Left hindlimb (tissue), 1 donor: Measurements from ENCODE around the gene PLAU.
"Not testable (repeated sequence)": the region's sequence is repeated elsewhere in the genome, so short reads cannot be mapped to it uniquely, and the experiment has no call there.

ENCODE experiments used
- DNase-seq: peaks from one replicate; pipeline ENCODE4 v3.0.0-alpha.2; 2018

The PLAU gene

DNA sequence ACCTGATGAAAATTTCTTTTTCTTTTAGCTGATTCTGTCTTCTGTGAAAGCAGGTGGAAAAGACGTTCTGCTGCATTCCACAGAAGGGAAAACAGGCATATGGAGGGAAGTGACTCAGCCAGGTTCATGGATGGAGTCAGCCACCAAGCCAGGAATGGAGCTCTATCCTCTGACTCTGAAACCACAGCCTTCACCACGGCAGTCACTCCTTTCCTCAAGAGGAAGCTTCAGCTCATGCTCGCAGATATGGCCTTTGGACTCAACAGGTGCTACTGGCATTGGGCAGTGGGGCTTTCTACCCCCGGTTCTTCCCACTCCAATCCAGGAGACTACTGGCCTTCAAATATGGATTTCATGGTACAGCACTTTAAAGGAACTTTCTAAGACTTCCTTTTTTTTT is 11.5 kb upstream of the PLAU start:
- no peak for DNase-seq

DNA sequence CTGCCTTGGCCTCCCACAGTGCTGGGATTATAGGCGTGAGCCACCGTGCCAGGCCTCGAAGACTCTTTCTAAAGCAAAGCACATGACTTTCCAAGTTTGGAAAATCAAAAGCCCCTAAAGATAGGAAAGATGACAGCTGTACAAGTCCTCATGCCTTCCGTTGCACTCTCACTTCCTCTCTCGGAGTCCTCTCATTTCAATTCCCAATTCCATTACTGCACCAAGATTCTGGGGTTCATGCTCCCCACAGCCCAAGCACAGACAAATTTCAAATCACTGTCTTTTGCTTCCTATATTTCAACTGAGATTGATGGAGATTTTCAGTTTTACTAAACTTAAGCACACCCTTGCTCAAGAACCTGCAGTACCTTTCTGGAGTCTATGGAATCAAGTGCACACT is 10.9 kb upstream of the PLAU start:
- DNase-seq = no peak

DNA sequence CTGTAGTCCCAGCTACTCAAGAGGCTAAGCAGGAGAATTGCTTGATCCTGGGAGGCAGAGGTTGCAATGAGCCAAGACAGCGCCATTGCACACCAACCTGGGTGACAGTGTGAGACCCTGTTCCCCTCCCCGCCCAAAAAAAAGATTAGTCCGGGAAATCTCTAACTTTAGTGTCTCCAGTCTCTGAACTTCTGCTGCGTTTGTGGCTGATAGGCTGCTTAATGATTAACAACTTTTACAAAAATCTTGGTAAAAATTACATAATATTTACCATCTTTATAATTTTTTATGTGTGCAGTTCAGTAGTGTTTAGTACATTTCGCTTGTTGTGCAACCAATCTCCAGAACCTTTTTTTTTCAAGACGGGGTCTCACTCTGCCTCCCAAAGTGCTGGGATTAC is 9.7 kb upstream of the PLAU start:
- DNase-seq = no peak

DNA sequence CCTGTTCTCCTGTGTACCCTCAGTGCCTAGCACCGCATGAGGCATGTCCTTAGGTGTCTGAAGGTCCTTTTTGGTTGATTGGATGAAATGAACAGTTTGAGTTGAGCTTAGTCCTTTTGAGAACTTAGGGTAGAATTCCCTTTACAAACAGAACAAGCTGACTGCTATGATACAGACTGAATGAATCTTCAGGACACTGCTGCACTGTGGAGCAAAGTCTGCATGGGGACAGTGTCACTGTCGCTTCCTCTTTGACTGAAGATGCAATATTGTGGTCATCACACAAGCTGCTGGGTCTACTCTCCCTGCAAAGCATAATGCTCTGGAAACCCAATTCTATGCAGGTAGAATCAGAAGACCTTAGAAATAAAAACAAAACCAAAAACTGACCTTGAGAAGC is 8.6 kb upstream of the PLAU start:
- no peak for DNase-seq

- DNase-seq = no peak
Measured at GRCh38 chr10:73905256-73906020, 5.5 kb upstream of the PLAU start.

DNA sequence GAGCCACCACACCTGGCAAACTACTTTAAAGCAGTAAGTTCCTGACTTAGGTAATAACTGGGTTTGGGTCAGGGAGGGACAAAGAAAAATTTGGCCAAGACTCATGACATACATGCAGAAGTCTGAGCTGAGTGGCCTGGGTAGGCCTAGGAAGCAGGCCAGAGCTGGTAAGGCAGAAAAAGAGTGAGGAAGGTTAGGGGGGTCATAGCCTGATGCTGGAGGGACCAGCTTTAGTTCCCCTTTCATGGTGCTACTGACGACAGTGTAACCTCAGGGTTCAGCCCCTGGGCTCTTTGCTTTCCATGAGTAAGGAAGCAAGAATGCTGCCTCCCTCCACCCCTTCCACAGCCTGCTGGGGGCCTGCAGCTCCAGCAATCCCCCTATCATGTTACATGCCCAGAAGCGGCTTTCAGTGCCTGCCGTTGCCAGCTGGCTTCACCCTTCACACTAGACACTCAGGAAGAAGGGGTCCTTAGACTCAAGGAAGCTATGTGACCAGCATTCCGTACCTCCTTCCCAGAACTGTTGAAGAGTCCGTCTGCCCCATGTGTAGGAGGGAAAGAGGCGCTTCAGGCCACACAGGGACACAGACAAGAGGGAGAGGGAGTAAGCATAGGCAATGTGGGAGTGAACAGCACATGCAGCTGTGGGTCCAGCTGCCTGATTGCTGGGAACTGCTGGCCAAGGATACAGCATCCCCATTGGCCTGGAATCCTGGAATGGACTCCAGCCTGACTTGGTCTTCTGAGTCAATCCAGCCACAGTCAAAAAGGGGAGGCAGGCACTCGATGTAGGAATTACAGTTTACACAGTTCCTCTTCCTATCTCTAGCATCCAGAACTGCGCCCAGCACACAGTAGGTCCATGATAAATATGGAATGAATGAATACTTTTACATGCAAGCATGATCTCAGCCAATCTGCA is 4.1 kb upstream of the PLAU start:
- peak; percentile 90 for DNase-seq

DNA sequence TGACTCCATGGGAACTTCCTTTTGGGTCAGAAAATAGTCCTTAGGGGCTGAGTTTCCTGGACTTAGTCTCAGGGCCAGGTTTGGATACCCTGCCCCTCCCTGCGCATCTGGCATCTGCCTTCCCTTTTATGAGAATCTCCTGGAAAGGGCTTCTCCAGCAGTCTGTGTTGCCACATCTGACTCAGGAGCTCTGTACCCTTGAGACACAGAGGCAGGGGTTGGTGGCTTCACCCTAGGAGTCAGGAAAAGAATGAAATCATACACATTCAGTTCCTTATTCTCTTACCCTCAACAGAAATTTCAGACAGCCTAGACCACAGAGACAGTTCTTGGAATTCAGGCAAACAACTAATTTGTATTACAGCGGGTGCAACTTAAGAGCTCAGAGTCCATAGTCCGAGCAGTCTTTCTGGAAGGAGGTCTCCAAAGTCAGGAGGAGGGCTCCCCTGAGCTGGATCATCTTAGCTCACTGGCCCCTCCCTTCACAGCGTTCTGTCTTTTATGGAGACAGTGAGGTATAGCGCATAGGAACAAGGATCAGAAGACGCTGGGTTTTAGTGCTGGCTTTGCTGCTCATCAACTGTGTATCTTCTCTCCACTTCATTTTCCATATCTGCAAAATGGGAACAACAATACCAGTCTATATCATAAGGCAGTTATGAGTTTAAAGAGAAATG is 3.0 kb upstream of the PLAU start:
- DNase-seq = no peak

- DNase-seq = no peak
Measured at GRCh38 chr10:73908853-73909539, 1.9 kb upstream of the PLAU start.

DNA sequence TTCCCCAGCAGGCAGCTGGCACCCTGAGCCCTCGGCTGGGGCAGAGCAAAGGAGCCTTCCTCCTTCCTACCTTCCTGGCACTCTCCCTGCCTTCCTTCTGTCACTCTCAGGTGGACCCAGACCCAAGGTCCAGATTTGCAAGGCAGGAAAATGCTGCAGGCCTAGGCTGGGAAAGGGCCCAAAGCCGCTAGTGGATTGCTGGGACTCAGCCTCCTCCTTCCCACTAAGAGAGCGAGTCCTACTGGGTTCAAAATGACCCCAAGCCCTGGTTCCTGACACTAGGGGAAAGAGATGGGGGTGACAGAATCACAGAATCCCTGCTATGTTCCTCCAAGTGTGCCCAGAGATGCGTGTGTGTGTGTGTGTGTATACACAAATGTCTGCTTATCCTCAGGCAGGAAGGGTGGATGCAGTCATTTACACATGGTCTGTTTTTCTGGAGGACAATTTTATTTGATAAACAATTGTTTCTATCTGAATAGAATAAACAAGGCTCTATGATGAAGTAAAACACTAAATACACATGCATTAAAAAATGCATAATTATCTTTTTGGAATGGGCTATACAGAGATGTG is 1.3 kb upstream of the PLAU start:
- DNase-seq = no peak

GRCh38 chr10:73910401-73910763 is 550 bp upstream of the PLAU start:
- DNase-seq = no peak

DNA sequence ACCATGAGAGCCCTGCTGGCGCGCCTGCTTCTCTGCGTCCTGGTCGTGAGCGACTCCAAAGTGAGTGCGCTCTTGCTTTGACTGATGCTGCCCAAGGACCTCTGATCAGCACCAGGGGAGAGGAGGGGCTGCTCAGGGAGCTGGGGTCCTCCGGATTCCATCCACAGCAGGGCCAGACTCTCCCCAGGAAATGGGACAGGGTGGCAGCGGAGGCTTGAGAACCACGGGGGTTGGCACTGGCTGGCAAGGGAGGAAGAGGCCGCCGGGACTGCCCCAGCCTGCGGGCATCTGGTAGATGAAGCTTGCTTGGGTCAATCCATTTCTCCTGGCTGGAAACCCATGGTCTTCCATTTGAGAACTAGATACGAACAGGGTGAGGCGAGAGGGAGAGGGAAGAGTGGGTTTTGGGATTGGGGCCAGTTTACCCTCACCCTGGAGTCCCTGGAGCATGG is 647 bp downstream of the PLAU start:
- DNase-seq = no peak

DNA sequence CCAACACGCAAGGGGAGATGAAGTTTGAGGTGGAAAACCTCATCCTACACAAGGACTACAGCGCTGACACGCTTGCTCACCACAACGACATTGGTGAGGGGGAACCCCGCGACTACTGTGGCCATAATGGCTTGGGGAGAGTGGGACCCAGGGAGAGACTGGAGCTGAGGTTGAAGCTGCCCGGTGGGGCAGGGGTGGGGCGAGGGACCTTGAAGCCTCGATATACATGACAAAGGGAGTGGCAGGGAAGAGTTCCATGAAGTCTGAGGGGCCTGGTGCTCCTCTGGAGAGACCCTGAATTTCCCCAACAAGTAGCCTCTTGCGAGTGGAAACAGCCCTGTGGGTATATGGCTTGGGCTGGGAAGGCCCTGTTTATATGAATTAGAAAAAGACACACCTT is 3.1 kb downstream of the PLAU start:
- no peak for DNase-seq

GRCh38 chr10:73915206-73915851 is 4.4 kb downstream of the PLAU start:
- no peak for DNase-seq

DNA sequence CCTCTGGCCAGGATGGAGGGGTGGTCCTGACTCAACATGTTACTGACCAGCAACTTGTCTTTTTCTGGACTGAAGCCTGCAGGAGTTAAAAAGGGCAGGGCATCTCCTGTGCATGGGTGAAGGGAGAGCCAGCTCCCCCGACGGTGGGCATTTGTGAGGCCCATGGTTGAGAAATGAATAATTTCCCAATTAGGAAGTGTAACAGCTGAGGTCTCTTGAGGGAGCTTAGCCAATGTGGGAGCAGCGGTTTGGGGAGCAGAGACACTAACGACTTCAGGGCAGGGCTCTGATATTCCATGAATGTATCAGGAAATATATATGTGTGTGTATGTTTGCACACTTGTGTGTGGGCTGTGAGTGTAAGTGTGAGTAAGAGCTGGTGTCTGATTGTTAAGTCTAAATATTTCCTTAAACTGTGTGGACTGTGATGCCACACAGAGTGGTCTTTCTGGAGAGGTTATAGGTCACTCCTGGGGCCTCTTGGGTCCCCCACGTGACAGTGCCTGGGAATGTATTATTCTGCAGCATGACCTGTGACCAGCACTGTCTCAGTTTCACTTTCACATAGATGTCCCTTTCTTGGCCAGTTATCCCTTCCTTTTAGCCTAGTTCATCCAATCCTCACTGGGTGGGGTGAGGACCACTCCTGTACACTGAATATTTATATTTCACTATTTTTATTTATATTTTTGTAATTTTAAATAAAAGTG is 6.0 kb downstream of the PLAU start:
- no peak for DNase-seq

GRCh38 chr10:73917566-73918305 is 6.8 kb downstream of the PLAU start:
- no peak for DNase-seq

DNA sequence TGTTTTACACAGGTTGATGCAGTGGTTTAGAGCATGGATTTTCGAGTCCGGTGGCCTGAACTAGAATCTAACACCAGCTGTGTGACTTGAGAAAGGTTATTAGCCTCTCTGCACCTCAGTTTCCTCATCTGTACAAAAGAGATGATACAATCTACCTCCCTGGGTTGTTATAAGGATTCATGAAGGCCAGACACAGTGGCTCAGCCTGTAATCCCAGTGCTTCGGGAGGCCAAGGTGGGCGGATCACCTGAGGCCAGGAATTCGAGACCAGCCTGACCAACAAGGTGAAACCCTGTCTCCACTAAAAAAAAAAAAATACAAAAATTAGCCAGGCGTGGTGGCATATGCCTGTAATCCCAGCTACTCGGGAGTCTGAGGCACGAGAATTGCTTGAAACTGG is 8.5 kb downstream of the PLAU start:
- not testable (repeated sequence) for DNase-seq

- peak; percentile 57 for DNase-seq
Measured at GRCh38 chr10:73920089-73920488, 9.2 kb downstream of the PLAU start.

DNA sequence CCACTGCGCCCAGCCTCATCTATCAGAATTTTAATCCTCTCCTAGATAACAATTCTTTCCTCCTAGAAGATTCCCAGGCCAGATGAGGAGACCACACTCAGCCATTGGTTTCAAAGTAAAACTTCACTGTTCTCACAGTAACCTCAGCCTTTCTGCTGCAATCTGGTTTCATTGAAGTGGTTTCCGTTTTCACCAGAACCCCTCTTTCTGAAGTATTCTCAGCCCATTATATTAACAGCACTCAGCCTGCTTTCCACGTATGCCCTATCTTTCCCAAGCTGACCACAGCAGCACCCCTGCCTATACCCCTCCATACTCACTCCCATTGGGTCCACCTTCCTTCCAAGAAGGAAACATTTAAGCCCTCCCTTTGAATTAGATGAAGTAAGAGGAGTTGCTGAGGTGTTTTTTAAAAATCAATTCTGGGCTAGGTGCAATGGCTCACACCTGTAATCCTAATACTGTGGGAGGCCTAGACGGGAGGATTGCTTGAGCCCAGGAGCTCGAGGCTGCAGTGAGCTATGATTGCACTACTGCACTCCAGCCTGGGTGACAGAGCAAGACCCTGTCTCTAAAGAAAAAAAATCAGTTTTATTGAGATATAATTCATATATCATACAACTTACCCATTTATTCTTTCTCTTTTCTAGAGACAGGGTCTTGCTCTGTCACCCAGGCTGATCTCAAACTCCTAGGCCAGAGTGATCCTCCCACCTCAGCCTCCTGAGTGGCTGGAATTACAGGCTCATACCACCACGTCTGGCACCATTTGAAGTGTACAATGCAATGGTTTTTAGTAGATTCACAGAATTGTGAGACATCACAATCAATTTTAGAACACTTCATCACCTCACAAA is 11.3 kb downstream of the PLAU start:
- no peak for DNase-seq

DNA sequence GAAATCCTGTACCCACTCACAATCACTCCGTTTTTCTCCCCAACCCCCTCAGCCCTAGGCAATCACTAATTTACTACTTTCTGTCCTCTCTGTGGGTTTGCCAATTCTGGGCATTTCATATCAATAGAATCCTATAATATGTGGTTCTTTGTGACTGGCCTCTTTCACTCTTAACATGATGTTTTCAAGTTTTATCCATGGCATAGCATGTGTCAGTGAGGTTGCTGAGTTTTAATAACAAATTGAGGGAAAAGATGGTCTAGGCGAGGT is 11.9 kb downstream of the PLAU start:
- no peak for DNase-seq
